ENCODE measurements around the gene PHYKPL. TPM values are rescaled to one million over a fixed set of nuclear protein-coding genes. Genes with fewer than 3 reads are reported as not detected.

The PHYKPL gene
- total and polyA plus RNA-seq, 11 donors = 21.3 to 56.2 (median 38.6) TPM

- Histone ChIP-seq H3K9me3 (peaks cover 0 to 6% (median 0%) of the 10 kb centered on the region in 12 donors), H3K4me3 (no peak overlapping the region), H3K27me3 (peaks cover 0 to 7% (median 3%) of the 10 kb centered on the region in 9 donors), H3K27ac (no peak overlapping the region), H3K36me3 (no peaks in the 10 kb centered on the region), H3K4me1 (no peaks in the 10 kb centered on the region)
- DNase-seq (no peak), ATAC-seq (no peak)
- TF ChIP-seq, protein P1, sequence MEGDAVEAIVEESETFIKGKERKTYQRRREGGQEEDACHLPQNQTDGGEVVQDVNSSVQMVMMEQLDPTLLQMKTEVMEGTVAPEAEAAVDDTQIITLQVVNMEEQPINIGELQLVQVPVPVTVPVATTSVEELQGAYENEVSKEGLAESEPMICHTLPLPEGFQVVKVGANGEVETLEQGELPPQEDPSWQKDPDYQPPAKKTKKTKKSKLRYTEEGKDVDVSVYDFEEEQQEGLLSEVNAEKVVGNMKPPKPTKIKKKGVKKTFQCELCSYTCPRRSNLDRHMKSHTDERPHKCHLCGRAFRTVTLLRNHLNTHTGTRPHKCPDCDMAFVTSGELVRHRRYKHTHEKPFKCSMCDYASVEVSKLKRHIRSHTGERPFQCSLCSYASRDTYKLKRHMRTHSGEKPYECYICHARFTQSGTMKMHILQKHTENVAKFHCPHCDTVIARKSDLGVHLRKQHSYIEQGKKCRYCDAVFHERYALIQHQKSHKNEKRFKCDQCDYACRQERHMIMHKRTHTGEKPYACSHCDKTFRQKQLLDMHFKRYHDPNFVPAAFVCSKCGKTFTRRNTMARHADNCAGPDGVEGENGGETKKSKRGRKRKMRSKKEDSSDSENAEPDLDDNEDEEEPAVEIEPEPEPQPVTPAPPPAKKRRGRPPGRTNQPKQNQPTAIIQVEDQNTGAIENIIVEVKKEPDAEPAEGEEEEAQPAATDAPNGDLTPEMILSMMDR (IDR thresholded peaks at IDR 0.05) = no peak
- no peak for TF ChIP-seq POLR2A (IDR thresholded peaks at IDR 0.05)
- WGBS, 4 donors = 21 to 31% (median 29%) methylated on average over 9 of the region's 9 CpGs
- intact Hi-C loops (cut with DNase I) = no loop called here
These were observed 52.3 kb downstream of the PHYKPL start for GRCh38 chr5:178180141-178180863.

DNA sequence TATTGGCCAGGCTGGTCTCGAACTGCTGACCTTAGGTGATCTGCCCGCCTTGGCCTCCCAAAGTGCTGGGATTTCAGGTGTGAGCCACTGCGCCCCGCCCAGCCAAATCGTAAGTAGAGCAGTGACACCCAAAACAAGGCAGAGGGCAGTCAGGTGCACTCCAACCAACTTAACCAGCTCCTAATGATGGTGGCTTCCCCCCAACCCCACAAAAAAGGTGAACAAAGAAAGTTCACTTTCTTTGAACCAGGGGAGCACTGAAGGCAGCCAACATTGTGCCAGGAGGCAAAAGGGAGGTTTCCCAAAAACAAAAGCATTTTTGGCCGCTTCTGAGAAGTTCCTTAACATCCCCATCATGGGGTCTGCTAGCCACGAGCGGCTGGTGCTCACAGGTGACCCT lies 55.0 kb downstream of the PHYKPL start:
- H3K4me1 ChIP-seq = no peaks in the 10 kb centered on the region
- H3K4me3 ChIP-seq = no peak overlapping the region
- WGBS, 4 donors = 74 to 87% (median 85%) methylated on average over 8 of the region's 8 CpGs
- TF ChIP-seq, protein P1 (IDR thresholded peaks at IDR 0.05) = no peak
- TF ChIP-seq POLR2A (IDR thresholded peaks at IDR 0.05) = no peak
- no peak for DNase-seq
- H3K36me3 ChIP-seq = no peaks in the 10 kb centered on the region
- no peak overlapping the region for H3K27ac ChIP-seq
- intact Hi-C loops (cut with DNase I) = no loop called here
- peaks cover 0 to 7% (median 3%) of the 10 kb centered on the region in 9 donors for H3K27me3 ChIP-seq
- ATAC-seq = no peak
- H3K9me3 ChIP-seq = peaks cover 0 to 6% (median 0%) of the 10 kb centered on the region in 12 donors

DNA sequence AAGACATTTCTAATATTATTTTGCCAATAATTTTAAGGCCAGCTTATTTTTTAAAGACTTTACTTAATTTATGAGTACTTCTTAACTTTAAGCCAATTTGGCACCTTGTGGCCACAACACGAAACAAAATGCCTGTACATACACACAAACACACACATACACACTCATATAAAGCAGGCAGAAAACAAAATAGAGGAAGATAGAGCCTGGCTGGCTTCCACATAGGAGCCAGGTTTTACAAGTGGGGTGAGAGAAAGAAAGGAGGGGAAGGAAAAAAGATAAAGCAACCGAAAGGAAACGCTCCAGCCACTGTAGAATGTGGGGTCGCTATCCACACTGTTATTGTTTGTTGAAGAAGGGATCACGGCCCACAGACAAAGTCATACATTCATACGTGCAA lies 55.8 kb downstream of the PHYKPL start:
- peaks cover 0 to 6% (median 0%) of the 10 kb centered on the region in 12 donors for H3K9me3 ChIP-seq
- WGBS, 4 donors = 59 to 72% (median 70%) methylated on average over 6 of the region's 6 CpGs
- H3K27ac ChIP-seq = no peak overlapping the region
- intact Hi-C loops (cut with DNase I) = no loop called here
- peaks cover 0 to 7% (median 3%) of the 10 kb centered on the region in 9 donors for H3K27me3 ChIP-seq
- DNase-seq (no peak), ATAC-seq (no peak)
- TF ChIP-seq, protein P1 (IDR thresholded peaks at IDR 0.05) = no peak
- no peak for TF ChIP-seq POLR2A (IDR thresholded peaks at IDR 0.05)
- no peak overlapping the region for H3K4me3 ChIP-seq
- no peaks in the 10 kb centered on the region for H3K4me1 ChIP-seq
- no peaks in the 10 kb centered on the region for H3K36me3 ChIP-seq

- H3K27ac ChIP-seq = no peak overlapping the region
- no peak for ATAC-seq
- no peaks in the 10 kb centered on the region for H3K4me1 ChIP-seq
- intact Hi-C loops (cut with DNase I) = no loop called here
- 86 to 93% (median 92%) methylated on average over 3 of the region's 3 CpGs for WGBS, 4 donors
- no peaks in the 10 kb centered on the region for H3K36me3 ChIP-seq
- no peak for DNase-seq
- peaks cover 0 to 1% (median 0%) of the 10 kb centered on the region in 9 donors for H3K27me3 ChIP-seq
- H3K4me3 ChIP-seq = no peak overlapping the region
- peaks cover 0 to 5% (median 0%) of the 10 kb centered on the region in 12 donors for H3K9me3 ChIP-seq
- TF ChIP-seq, protein P1 (IDR thresholded peaks at IDR 0.05) = no peak
- TF ChIP-seq POLR2A (IDR thresholded peaks at IDR 0.05) = no peak
These were observed 58.1 kb downstream of the PHYKPL start for GRCh38 chr5:178174456-178174855.
